AG08396 (cell line): ENCODE data around the gene ZNF628.

ENCODE experiments used
- DNase-seq: peaks from one replicate; pipeline ENCODE4 v3.0.0; 2012; ENCODE audit warnings: low spot score, mixed read lengths

Gene ZNF628

GRCh38 chr19:55451163-55451964 lies 25.1 kb upstream of the ZNF628 start:
- peak; percentile 53 for DNase-seq

GRCh38 chr19:55451965-55452748 lies 24.3 kb upstream of the ZNF628 start:
- no peak for DNase-seq

- DNase-seq: peak; percentile 89
These were observed 23.6 kb upstream of the ZNF628 start for GRCh38 chr19:55452749-55453346.

GRCh38 chr19:55453511-55454260 lies 22.7 kb upstream of the ZNF628 start:
- DNase-seq: no peak

GRCh38 chr19:55454787-55455243 lies 21.6 kb upstream of the ZNF628 start:
- peak; percentile 80 for DNase-seq

- no peak for DNase-seq
These were observed 20.7 kb upstream of the ZNF628 start for GRCh38 chr19:55455576-55456235.

DNA sequence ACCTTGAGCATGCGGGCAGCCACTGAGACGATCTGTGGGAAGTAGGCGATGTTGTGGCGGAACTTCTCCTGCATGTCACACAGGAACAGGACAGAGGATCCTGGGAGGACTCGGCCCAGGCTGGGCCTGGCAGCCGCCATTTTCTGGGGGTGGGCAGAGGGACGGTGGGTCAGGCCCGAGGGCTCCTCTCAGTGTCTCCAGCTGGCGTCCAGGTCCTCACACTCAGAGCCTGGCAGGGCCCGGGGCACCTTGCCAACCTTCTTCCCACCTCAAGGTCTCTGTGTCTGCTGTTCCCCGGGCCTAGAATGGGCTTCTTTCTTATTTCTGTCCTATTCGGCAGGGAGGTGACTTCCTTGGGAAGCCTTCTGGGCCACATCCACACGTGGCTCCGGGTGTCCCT lies 20.1 kb upstream of the ZNF628 start:
- DNase-seq: no peak

DNA sequence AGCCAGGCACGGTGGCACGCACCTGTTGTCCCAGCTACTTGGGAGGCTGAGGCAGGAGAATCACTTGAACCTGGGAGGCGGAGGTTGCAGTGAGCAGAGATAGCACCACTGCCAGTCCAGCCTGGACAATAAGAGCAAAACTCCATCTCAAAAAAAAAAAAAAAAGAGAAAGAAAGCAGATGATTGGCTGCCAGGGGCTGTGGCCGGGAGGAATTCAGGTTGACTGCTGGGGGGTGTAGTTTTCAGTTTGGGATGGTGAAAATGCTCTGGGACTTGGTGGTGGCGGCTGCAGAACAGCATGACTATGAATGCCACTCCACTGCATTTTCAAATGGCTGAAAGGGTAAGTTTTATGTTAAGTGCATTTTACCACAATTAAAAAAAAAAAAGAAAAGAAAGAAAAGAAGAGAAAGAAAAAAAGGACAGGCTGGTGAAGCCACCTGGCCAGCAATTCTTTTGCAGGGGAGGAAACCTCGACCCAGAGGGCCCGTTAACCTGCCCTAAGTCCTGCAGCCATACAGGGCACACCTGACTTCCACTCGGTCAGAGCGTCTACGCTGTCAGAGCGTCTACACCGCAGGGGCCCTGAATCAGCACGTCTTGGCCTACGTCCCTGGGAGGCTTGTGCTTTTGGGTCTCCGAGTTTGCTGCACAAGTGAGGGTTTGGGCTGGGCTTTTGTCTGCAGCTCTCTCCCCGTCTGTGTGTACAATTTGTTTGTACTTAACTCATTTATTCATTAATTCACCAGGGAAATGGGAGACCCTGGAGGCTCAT lies 18.5 kb upstream of the ZNF628 start:
- no peak for DNase-seq

DNA sequence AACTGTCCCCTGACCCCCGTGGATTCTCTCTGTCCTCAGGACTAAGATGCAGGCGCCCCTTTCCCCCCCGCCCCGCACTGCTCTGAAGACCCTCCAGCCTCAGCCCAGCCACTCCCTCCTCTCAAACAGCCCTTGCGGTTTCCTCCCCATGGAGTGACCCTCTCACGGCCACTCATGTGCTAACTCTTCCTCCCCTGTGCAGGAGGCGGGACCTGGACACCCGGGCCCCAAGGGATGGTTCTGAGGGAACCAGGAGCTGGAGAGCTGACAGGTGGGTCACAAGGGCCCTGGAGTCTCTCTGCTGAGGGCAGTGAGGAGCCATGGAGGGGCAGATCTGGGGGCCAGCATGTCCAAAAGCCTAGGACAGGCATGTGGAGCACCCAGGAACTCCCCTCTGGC lies 16.9 kb upstream of the ZNF628 start:
- no peak for DNase-seq

DNA sequence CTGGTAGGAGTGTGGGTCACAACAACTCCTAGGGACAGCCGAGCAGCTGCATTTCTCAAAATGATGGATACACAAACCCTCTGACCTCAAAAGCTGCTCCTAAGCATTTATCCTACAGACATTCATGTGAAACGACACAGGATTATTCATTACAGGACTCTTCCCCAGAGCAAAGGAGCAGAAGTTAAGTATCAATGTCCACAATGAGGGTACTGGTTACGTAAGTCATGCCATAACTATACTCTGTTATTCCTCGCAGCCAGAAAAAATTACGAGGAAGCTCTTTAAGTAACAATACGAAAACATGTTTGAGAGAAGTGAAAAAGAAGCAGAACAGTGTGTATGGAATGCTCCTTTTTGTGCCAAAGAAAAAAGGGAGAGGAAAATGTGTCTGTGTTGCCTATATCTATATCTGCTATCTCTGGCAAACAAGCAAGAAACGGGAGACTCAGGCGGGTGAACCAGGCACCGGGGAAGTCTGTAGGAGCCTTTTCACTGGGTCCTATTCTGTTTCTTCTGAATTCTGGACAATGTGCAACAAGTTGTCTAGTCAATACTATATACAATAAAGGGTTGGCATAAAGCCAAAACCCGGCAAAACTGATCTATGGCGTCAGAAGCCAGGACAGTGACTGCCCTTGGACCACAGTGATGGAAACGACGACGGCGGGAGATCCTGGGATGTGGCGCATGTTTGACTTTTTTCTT lies 16.3 kb upstream of the ZNF628 start:
- no peak for DNase-seq

- DNase-seq: peak; percentile 90
These were observed 15.7 kb upstream of the ZNF628 start for GRCh38 chr19:55460670-55461258.

GRCh38 chr19:55461259-55461973 lies 15.0 kb upstream of the ZNF628 start, which contains the start of gene ISOC2:
ISOC2 (minus strand) TSS chr19:55461642; CDS start chr19:55456486, 5,156 bp downstream.
- peak; percentile 99 for DNase-seq

DNA sequence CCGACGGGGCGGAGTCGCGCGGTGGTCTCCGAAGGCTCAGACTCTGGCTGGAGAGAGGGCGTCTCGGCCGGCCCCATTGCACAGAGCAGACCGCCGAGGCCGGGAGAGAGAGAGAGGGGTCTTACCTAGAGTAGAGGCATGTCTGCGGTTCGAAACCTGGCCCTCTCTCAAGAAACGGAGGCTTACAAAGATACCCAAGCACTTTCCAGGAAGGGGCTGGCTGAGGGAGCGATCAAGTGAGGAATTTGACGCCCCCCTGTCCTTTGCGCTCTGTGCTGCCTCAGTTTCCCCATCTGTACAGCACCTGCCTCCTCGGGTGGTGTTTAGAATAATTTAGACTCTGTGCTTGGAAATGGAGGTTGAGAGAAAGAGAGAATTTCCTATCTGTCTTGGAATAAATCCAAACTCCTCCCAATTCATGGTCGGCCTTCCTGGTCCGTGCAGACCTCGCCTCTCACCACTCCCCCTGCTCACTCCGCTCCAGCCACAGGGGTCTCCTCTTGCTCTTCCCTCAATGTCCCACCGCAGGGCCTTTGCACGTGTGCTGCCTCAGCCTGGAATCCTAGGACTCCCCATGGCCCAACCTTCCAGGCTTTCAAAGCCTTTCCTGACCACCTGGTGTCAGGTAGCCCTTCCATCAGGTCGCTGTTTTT lies 14.3 kb upstream of the ZNF628 start:
- DNase-seq: no peak

- no peak for DNase-seq
These were observed 13.7 kb upstream of the ZNF628 start for GRCh38 chr19:55462722-55463121.

- no peak for DNase-seq
These were observed 12.8 kb upstream of the ZNF628 start for GRCh38 chr19:55463583-55464031.

DNA sequence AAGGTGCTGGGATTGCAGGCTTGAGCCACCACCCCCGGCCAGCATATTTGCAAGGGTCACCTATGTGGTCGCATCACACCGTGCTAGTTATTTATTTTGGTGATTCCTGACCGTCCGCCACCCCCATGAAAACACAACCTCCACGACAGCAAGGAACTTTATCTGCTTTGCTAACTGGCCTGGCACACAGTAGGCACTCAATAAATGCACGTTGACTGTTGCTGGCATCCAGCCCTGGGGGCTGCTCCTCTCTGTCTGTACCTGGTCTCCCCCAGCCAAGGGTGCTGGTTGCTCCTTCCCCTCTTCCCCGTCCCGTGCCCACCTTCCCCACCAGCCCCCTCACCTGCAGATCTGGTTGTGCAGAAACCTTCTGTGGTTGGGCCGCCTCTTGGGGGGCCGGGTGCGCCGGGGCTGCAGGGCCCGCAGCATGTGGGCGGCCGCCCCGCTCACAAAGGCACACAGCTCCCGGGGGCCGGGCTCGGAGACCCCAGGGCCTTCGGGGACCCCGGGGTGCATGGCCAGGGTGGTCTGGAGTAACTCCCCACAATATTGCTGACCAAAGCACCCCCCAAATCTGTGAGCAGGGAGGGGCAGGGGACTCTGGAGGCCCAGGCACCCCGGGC lies 12.3 kb upstream of the ZNF628 start:
- DNase-seq: no peak

DNA sequence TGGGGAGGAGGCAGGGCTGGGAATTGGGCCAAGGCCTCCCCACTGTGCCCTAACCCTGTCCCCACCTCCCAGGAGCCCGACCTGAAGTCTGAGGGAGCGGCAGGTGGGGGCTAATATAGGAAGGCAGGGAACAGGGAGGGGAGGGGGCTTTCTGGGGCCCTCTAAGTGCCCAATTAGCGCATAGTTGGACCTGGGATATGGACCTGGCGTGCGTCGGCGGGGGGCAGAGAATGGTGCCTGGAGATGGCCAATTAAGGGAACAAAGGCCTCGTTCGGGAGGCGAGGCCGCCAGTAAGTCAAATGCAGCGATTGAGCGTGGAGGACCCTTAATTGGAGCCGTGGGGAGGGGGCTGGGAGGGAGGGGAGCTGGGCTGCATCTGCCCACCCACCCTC lies 11.8 kb upstream of the ZNF628 start, which contains the start of gene C19orf85:
Gene C19orf85 (minus strand): TSS at position 90 of the 393 bp plus-strand sequence. CDS start 197 bp downstream, outside the sequence.
- no peak for DNase-seq
